Measurements from ENCODE around the gene SLC7A14. TPM values are rescaled to one million over a fixed set of nuclear protein-coding genes. Genes with fewer than 3 reads are reported as not detected.

Gene SLC7A14
- polyA plus RNA-seq, 3 donors = not detected

DNA sequence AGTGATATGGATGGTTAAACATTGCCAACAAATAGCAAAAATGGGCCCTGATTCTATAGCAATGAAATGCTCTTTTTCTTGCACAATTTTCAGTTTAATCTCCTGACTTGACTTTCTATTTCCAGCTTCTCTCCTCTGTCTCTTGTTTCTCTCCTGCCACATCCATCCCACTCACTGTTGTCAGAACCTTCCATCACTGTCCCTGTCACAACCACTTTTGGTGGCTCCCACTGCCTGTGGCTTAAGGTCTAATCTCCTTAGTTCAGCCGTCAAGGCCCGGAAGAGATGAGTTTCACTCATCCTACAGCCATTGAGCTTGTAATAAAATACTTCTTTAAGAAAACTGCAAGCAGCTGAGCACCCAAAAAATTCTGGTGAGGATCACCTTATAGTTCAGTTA, 19.5 kb downstream of the SLC7A14 start:
- Histone ChIP-seq H3K9me3 (replicated peaks in 1 of 2; ENCODE audit: control insufficient read depth in 1 of 2, insufficient read depth in 1 of 2, low read length in 2 of 2) (no peaks in the 10 kb centered on the region), H4K20me1 (ENCODE audit: insufficient read depth, low read length) (no peaks in the 10 kb centered on the region), H3K36me3 (replicated peaks in 1 of 2; ENCODE audit: control insufficient read depth in 1 of 2, insufficient read depth in 2 of 2, low read length in 2 of 2) (no peaks in the 10 kb centered on the region), H3K9ac (ENCODE audit: insufficient read depth, low read length, poor library complexity, severe bottlenecking) (no peak overlapping the region), H3K4me3 (replicated peaks in 1 of 3; ENCODE audit: low read depth in 2 of 3, low read length in 3 of 3) (no peak overlapping the region), H3K27me3 (ENCODE audit: control insufficient read depth in 2 of 2, insufficient read depth in 2 of 2, low read length in 2 of 2) (no peaks in the 10 kb centered on the region), H3K79me2 (ENCODE audit: insufficient read depth, low read length) (no peaks in the 10 kb centered on the region), H3K4me2 (replicated peaks; ENCODE audit: extremely low read depth, low read length, poor library complexity, severe bottlenecking) (no peak overlapping the region), H3K4me1 (ENCODE audit: control insufficient read depth in 1 of 2, insufficient read depth in 2 of 2, low read length in 2 of 2) (no peaks in the 10 kb centered on the region), H3K27ac (ENCODE audit: low read depth in 1 of 2, low read length in 2 of 2) (no peak overlapping the region), H2AFZ (ENCODE audit: insufficient read depth, low read depth, low read length, poor library complexity, severe bottlenecking) (no peak overlapping the region)
- Mint-ChIP-seq H3K4me3 (no peak overlapping the region), H3K27me3 (ENCODE audit: low read depth in 3 of 3) (peaks cover 0 to 3% (median 0%) of the 10 kb centered on the region in 3 donors), H3K36me3 (no peaks in the 10 kb centered on the region), H3K4me1 (peaks cover 4% of the 10 kb centered on the region), H3K9me3 (peaks cover 2 to 8% (median 3%) of the 10 kb centered on the region in 7 donors), H3K27ac (no peak overlapping the region)
- TF ChIP-seq, protein P1, sequence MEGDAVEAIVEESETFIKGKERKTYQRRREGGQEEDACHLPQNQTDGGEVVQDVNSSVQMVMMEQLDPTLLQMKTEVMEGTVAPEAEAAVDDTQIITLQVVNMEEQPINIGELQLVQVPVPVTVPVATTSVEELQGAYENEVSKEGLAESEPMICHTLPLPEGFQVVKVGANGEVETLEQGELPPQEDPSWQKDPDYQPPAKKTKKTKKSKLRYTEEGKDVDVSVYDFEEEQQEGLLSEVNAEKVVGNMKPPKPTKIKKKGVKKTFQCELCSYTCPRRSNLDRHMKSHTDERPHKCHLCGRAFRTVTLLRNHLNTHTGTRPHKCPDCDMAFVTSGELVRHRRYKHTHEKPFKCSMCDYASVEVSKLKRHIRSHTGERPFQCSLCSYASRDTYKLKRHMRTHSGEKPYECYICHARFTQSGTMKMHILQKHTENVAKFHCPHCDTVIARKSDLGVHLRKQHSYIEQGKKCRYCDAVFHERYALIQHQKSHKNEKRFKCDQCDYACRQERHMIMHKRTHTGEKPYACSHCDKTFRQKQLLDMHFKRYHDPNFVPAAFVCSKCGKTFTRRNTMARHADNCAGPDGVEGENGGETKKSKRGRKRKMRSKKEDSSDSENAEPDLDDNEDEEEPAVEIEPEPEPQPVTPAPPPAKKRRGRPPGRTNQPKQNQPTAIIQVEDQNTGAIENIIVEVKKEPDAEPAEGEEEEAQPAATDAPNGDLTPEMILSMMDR (IDR thresholded peaks at IDR 0.05) = no peak
- DNase-seq = no peak
- intact Hi-C loops (cut with micrococcal nuclease) = no loop called here
- no CpG with 5 or more reads among the region's 2 CpGs for WGBS (ENCODE audit: insufficient coverage)

GRCh38 chr3:170565495-170565894, 20.4 kb downstream of the SLC7A14 start:
- Histone ChIP-seq H3K27me3 (ENCODE audit: control insufficient read depth in 2 of 2, insufficient read depth in 2 of 2, low read length in 2 of 2) (no peaks in the 10 kb centered on the region), H2AFZ (ENCODE audit: insufficient read depth, low read depth, low read length, poor library complexity, severe bottlenecking) (no peak overlapping the region), H3K79me2 (ENCODE audit: insufficient read depth, low read length) (no peaks in the 10 kb centered on the region), H3K4me3 (replicated peaks in 1 of 3; ENCODE audit: low read depth in 2 of 3, low read length in 3 of 3) (no peak overlapping the region), H3K27ac (ENCODE audit: low read depth in 1 of 2, low read length in 2 of 2) (no peak overlapping the region), H3K36me3 (replicated peaks in 1 of 2; ENCODE audit: control insufficient read depth in 1 of 2, insufficient read depth in 2 of 2, low read length in 2 of 2) (no peaks in the 10 kb centered on the region), H3K4me1 (ENCODE audit: control insufficient read depth in 1 of 2, insufficient read depth in 2 of 2, low read length in 2 of 2) (no peaks in the 10 kb centered on the region), H3K9ac (ENCODE audit: insufficient read depth, low read length, poor library complexity, severe bottlenecking) (no peak overlapping the region), H3K4me2 (replicated peaks; ENCODE audit: extremely low read depth, low read length, poor library complexity, severe bottlenecking) (no peak overlapping the region), H4K20me1 (ENCODE audit: insufficient read depth, low read length) (no peaks in the 10 kb centered on the region), H3K9me3 (replicated peaks in 1 of 2; ENCODE audit: control insufficient read depth in 1 of 2, insufficient read depth in 1 of 2, low read length in 2 of 2) (no peaks in the 10 kb centered on the region)
- Mint-ChIP-seq H3K4me1 (peaks cover 4% of the 10 kb centered on the region), H3K27ac (no peak overlapping the region), H3K4me3 (no peak overlapping the region), H3K9me3 (peaks cover 0 to 8% (median 3%) of the 10 kb centered on the region in 7 donors), H3K27me3 (ENCODE audit: low read depth in 3 of 3) (peaks cover 0 to 5% (median 0%) of the 10 kb centered on the region in 3 donors), H3K36me3 (no peaks in the 10 kb centered on the region)
- no peak for DNase-seq
- intact Hi-C loops (cut with micrococcal nuclease) = no loop called here
- 88% methylated on average over 2 of the region's 2 CpGs for WGBS (ENCODE audit: insufficient coverage)
- TF ChIP-seq, protein P1 (IDR thresholded peaks at IDR 0.05) = no peak
